H1 (cell line): ENCODE data around the gene MBD5. TPM values are rescaled to one million over a fixed set of nuclear protein-coding genes. Genes with fewer than 3 reads are reported as not detected.

Experiments
- CTCF ChIA-PET: fragments of 300-600 bp; sonication (Branson Sonifier 250); formaldehyde crosslinking; loops from one replicate; lab custom pipeline; 2021; ENCODE audit not compliant: partially characterized antibody; lab: Charles Lee
- POLR2A ChIA-PET: fragments of 300-600 bp; sonication (Branson Sonifier 250); formaldehyde crosslinking; loops from one replicate; lab custom pipeline; 2021; ENCODE audit warnings: inconsistent platforms; ENCODE audit not compliant: partially characterized antibody; lab: Charles Lee
- DNase-seq, 2 experiments: peaks; one replicate each; pipeline versions ENCODE4 v3.0.0 to v3.0.0-alpha.2; 2010 to 2022; ENCODE audit warnings: low spot score in 2 of 2, low read depth in 1 of 2, mixed read lengths in 1 of 2
- FAIRE-seq: peaks from 2 replicates; lab custom pipeline; 2011; peaks lifted over from hg19 to GRCh38; lab: Jason Lieb, UNC
- H2AFZ ChIP-seq: 2 replicates; pipeline ENCODE4 v1.8.1; 2012; ENCODE audit warnings: low read length, inconsistent platforms
- H2AK5ac ChIP-seq: 2 replicates; pipeline ENCODE4 v1.6.1; 2013; ENCODE audit warnings: low read depth, low read length
- H2BK120ac ChIP-seq: replicated peaks from 2 replicates; pipeline ENCODE3; 2013; ENCODE audit warnings: low read depth, low read length, inconsistent platforms
- H2BK12ac ChIP-seq: 2 replicates; pipeline ENCODE4 v1.6.1; 2013; ENCODE audit warnings: low read depth, low read length
- H2BK15ac ChIP-seq: 2 replicates; pipeline ENCODE4 v1.6.1; 2013; ENCODE audit warnings: low read length
- H2BK20ac ChIP-seq: 2 replicates; pipeline ENCODE4 v1.6.1; 2013; ENCODE audit warnings: low read length
- H2BK5ac ChIP-seq: 2 replicates; pipeline ENCODE4 v1.6.1; 2013; ENCODE audit warnings: low read depth, low read length
- H3K14ac ChIP-seq: 2 replicates; pipeline ENCODE4 v1.6.1; 2013; ENCODE audit warnings: inconsistent platforms; ENCODE audit not compliant: insufficient read length
- H3K18ac ChIP-seq: 2 replicates; pipeline ENCODE4 v1.6.1; 2013; ENCODE audit warnings: low read length; ENCODE audit errors: extremely low read depth
- H3K23ac ChIP-seq: 2 replicates; pipeline ENCODE4 v1.6.1; 2013; ENCODE audit warnings: inconsistent platforms; ENCODE audit not compliant: insufficient read length
- H3K23me2 ChIP-seq: 2 replicates; pipeline ENCODE4 v1.6.1; 2013; ENCODE audit warnings: low read depth, low read length
- H3K27ac ChIP-seq: 2 replicates; pipeline ENCODE4 v1.6.1; 2011; ENCODE audit warnings: low read depth, low read length, inconsistent platforms
- H3K27me3 ChIP-seq, 4 experiments: replicated peaks in 1 of 4; 1 replicate in 1 of 4; 2 replicates in 3 of 4; pipeline versions ENCODE4 v1.6.1 to v1.8.1; 2011 to 2013; ENCODE audit warnings: low read length in 3 of 4, mild to moderate bottlenecking in 3 of 4, inconsistent platforms in 2 of 4, mixed read lengths in 2 of 4, moderate library complexity in 1 of 4; ENCODE audit not compliant: control insufficient read depth in 3 of 4, insufficient read depth in 3 of 4; ENCODE audit errors: extremely low read depth in 1 of 4
- H3K36me3 ChIP-seq, 4 experiments: 2 replicates each; pipeline versions ENCODE4 v1.6.1 to v1.8.1; 2011 to 2013; ENCODE audit warnings: mild to moderate bottlenecking in 4 of 4, low read length in 3 of 4, moderate library complexity in 2 of 4, control low read depth in 1 of 4, inconsistent platforms in 1 of 4; ENCODE audit not compliant: insufficient read depth in 4 of 4, control insufficient read depth in 2 of 4
- H3K4ac ChIP-seq: replicated peaks from 2 replicates; pipeline ENCODE3; 2013; ENCODE audit warnings: low read length, low read depth, mixed read lengths, inconsistent platforms; ENCODE audit not compliant: insufficient read length
- H3K4me1 ChIP-seq, 4 experiments: replicated peaks in 1 of 4; 1 replicate in 1 of 4; 2 replicates in 3 of 4; pipeline versions ENCODE4 v1.6.1 to v1.8.1; 2011 to 2013; ENCODE audit warnings: low read length in 3 of 4, inconsistent platforms in 2 of 4, mixed read lengths in 1 of 4; ENCODE audit not compliant: insufficient read depth in 4 of 4, control insufficient read depth in 3 of 4
- H3K4me2 ChIP-seq, 2 experiments: 2 replicates each; pipeline versions ENCODE4 v1.6.1 to v1.8.1; 2011 to 2013; ENCODE audit warnings: low read depth in 2 of 2, low read length in 2 of 2, control low read depth in 1 of 2, inconsistent platforms in 1 of 2, mild to moderate bottlenecking in 1 of 2; ENCODE audit not compliant: insufficient read depth in 1 of 2
- H3K4me3 ChIP-seq, 4 experiments: fragments of 200-600, 300-600 bp in 1 of 4; sonication (generic), shearing (Covaris generic), sonication (Bioruptor Twin) in 1 of 4; 2 replicates each; pipeline versions ENCODE4 v1.5.1 to v1.8.1; 2011 to 2016; ENCODE audit warnings: low read length in 4 of 4, low read depth in 3 of 4, control low read depth in 2 of 4, inconsistent platforms in 2 of 4, mild to moderate bottlenecking in 2 of 4, mixed read lengths in 1 of 4, moderate library complexity in 1 of 4; ENCODE audit not compliant: insufficient read depth in 2 of 4; ENCODE audit errors: extremely low read depth in 1 of 4
- H3K56ac ChIP-seq: replicated peaks from 2 replicates; pipeline ENCODE3; 2013; ENCODE audit warnings: low read depth, mild to moderate bottlenecking, mixed read lengths, low read length, inconsistent platforms; ENCODE audit not compliant: insufficient read length
- H3K79me1 ChIP-seq: 2 replicates; pipeline ENCODE4 v1.6.1; 2013; ENCODE audit warnings: low read depth, low read length, control low read depth
- H3K79me2 ChIP-seq, 2 experiments: 2 replicates each; pipeline versions ENCODE4 v1.6.1 to v1.8.1; 2012 to 2013; ENCODE audit warnings: low read length in 2 of 2, mild to moderate bottlenecking in 2 of 2, inconsistent platforms in 1 of 2; ENCODE audit not compliant: insufficient read depth in 2 of 2, control insufficient read depth in 1 of 2
- H3K9ac ChIP-seq, 4 experiments: replicated peaks in 1 of 4; 1 replicate in 1 of 4; 2 replicates in 3 of 4; pipeline versions ENCODE4 v1.6.1 to v1.8.1; 2011 to 2013; ENCODE audit warnings: low read depth in 3 of 4, low read length in 3 of 4, control low read depth in 2 of 4, mild to moderate bottlenecking in 2 of 4, moderate library complexity in 2 of 4, inconsistent platforms in 1 of 4; ENCODE audit errors: extremely low read depth in 1 of 4
- H3K9me3 ChIP-seq, 2 experiments: 2 replicates each; pipeline versions ENCODE4 v1.6.1 to v1.8.1; 2012 to 2013; ENCODE audit warnings: mild to moderate bottlenecking in 2 of 2, moderate library complexity in 2 of 2, control low read depth in 1 of 2, inconsistent platforms in 1 of 2, low read depth in 1 of 2, low read length in 1 of 2, mixed read lengths in 1 of 2; ENCODE audit not compliant: insufficient read depth in 2 of 2
- H4K20me1 ChIP-seq, 2 experiments: replicated peaks in 1 of 2; 2 replicates each; pipeline versions ENCODE3 to v1.8.1; 2011 to 2013; ENCODE audit warnings: inconsistent platforms in 2 of 2, low read length in 2 of 2, mild to moderate bottlenecking in 1 of 2; ENCODE audit not compliant: insufficient read depth in 2 of 2, control insufficient read depth in 1 of 2
- H4K5ac ChIP-seq: 2 replicates; pipeline ENCODE4 v1.6.1; 2013; ENCODE audit warnings: low read length, low read depth, mixed read lengths, inconsistent platforms; ENCODE audit not compliant: insufficient read length
- H4K8ac ChIP-seq: 2 replicates; pipeline ENCODE4 v1.8.0; 2013; ENCODE audit warnings: mild to moderate bottlenecking, moderate library complexity, low read length, inconsistent platforms; ENCODE audit not compliant: insufficient read depth; ENCODE audit errors: extremely low read depth
- H4K91ac ChIP-seq: replicated peaks from 2 replicates; pipeline ENCODE3; 2013; ENCODE audit warnings: low read length, mixed read lengths, inconsistent platforms; ENCODE audit not compliant: insufficient read length
- CBX5 ChIP-seq: fragments of 300-800, 300-1000 bp; sonication (generic); IDR thresholded peaks from 2 replicates; pipeline ENCODE4 v1.7.1; 2016; ENCODE audit warnings: antibody characterized with exemption, low read length, low read depth
- CTCF ChIP-seq, 3 experiments: IDR thresholded peaks; 1 replicate in 2 of 3; 2 replicates in 1 of 3; pipeline versions ENCODE4 v1.5.1 to v1.6.1; 2011; ENCODE audit warnings: low read length in 3 of 3, mild to moderate bottlenecking in 3 of 3, inconsistent platforms in 2 of 3, low read depth in 1 of 3, moderate library complexity in 1 of 3; ENCODE audit not compliant: insufficient read depth in 1 of 3; ENCODE audit errors: control extremely low read depth in 1 of 3
- E2F6 ChIP-seq: IDR thresholded peaks from 2 replicates; pipeline ENCODE4 v1.6.1; 2012; ENCODE audit warnings: inconsistent platforms
- HDAC6 ChIP-seq: IDR thresholded peaks from one replicate; pipeline ENCODE4 v1.7.1; 2012; ENCODE audit warnings: low read depth, mild to moderate bottlenecking, inconsistent platforms, low read length, moderate library complexity
- JUN ChIP-seq: IDR thresholded peaks from 2 replicates; pipeline ENCODE4 v1.6.1; 2011; ENCODE audit warnings: low read depth, mild to moderate bottlenecking, improper control_type of control experiment, low read length
- JUND ChIP-seq: IDR thresholded peaks from 2 replicates; pipeline ENCODE4 v1.6.1; 2011; ENCODE audit warnings: mild to moderate bottlenecking, improper control_type of control experiment, low read length
- TAF7 ChIP-seq: optimal IDR thresholded peaks from 2 replicates; pipeline ENCODE3; 2011; ENCODE audit warnings: low read depth, mild to moderate bottlenecking, inconsistent platforms, low read length, moderate library complexity, borderline replicate concordance
- YY1 ChIP-seq: IDR thresholded peaks from 2 replicates; pipeline ENCODE4 v1.6.1; 2011; ENCODE audit warnings: low read depth, mild to moderate bottlenecking, low read length
- ZNF274 ChIP-seq: IDR thresholded peaks from 2 replicates; pipeline ENCODE4 v1.7.0; 2012; ENCODE audit warnings: low read length, borderline replicate concordance; ENCODE audit errors: extremely low read depth
- WGBS, 2 experiments: shearing (Covaris generic) in 1 of 2; methylation state at CpG; one replicate each; pipeline versions ENCODE4 v1.1.6 to v1.1.7; 2013 to 2015; ENCODE audit warnings: low lambda C conversion rate in 2 of 2, mixed read lengths in 2 of 2, inconsistent platforms in 1 of 2, low coverage in 1 of 2, missing lambda C conversion rate in 1 of 2; ENCODE audit not compliant: insufficient replicate concordance in 2 of 2, insufficient coverage in 1 of 2, insufficient read length in 1 of 2; ENCODE audit errors: extremely low coverage in 1 of 2, missing lambda C conversion rate in 1 of 2; 5-methylcytosine and 5-hydroxymethylcytosine counted together
- polyA plus RNA-seq, 7 experiments: library from polyadenylated mRNA; depleted of rRNA in 3 of 7; stranded (reverse) in 5 of 7; unstranded in 2 of 7; fragments of >200 nt in 5 of 7; fragments of 200-250 nt in 2 of 7; gene quantifications; 1 replicate in 5 of 7; 2 replicates in 1 of 7; 4 replicates in 1 of 7; pipeline versions ENCODE4 v1.2.1 to v1.2.3, GENCODE V29; 2011 to 2013; ENCODE audit warnings: missing spikeins in 2 of 7, mixed read lengths in 2 of 7
- total RNA-seq: library from RNA; stranded (reverse); fragmentation: NEBNext Ultra II Directional; extraction: Animal tissue kit (Norgen Biotek cat#: 25700); gene quantifications from 2 replicates; pipeline ENCODE4 v1.2.1, GENCODE V29; 2021

Gene MBD5
- total and polyA plus RNA-seq, 2 of the 8 experiments (the other 6 are each of a cell fraction or from before 2014, with no cell fraction given) = 9.7 to 29.4 TPM

- H2BK12ac ChIP-seq = no peak overlapping the region
- H2BK120ac ChIP-seq = no peak overlapping the region
- FAIRE-seq = no peak
- DNase-seq = no peak
- H3K4me3 ChIP-seq = no peak overlapping the region
- H3K56ac ChIP-seq = no peak overlapping the region
- H2AFZ ChIP-seq = no peak overlapping the region
- no peaks in the 10 kb centered on the region for H4K20me1 ChIP-seq
- no peaks in the 10 kb centered on the region for H3K9me3 ChIP-seq
- H2BK20ac ChIP-seq = no peak overlapping the region
- no peak overlapping the region for H3K27ac ChIP-seq
- no peak overlapping the region for H4K8ac ChIP-seq
- no peak overlapping the region for H2BK5ac ChIP-seq
- CTCF ChIA-PET = interaction anchor here (1.2 kb wide), 1 partner anchor 8 kb away, joined by 8 read pairs; no protein-coding TSS in a partner anchor
- H4K91ac ChIP-seq = no peak overlapping the region
- no peak overlapping the region for H2BK15ac ChIP-seq
- peaks cover 0 to 7% (median 4%) of the 10 kb centered on the region in 4 experiments; a peak in 5 of 7 replicates for H3K4me1 ChIP-seq
- H3K27me3 ChIP-seq = no peaks in the 10 kb centered on the region
- no peaks in the 10 kb centered on the region for H3K79me1 ChIP-seq
- H3K36me3 ChIP-seq = no peaks in the 10 kb centered on the region
- no peak overlapping the region for H3K18ac ChIP-seq
- no peak overlapping the region for H2AK5ac ChIP-seq
- H3K14ac ChIP-seq = no peak overlapping the region
- H3K9ac ChIP-seq = no peak overlapping the region
- H3K4me2 ChIP-seq = no peak overlapping the region
- no peaks in the 10 kb centered on the region for H3K79me2 ChIP-seq
- H3K23ac ChIP-seq = no peak overlapping the region
- POLR2A ChIA-PET = interaction anchor here (1.3 kb wide), 1 partner anchor 21 kb away, joined by 3 read pairs; no protein-coding TSS in a partner anchor
- H4K5ac ChIP-seq = no peak overlapping the region
- no peak overlapping the region for H3K4ac ChIP-seq
- H3K23me2 ChIP-seq = peaks cover 2% of the 10 kb centered on the region; the same call in 1 of the 2 replicates
- 97% methylated on average over 2 of the region's 2 CpGs; no CpG with 5 or more reads in 1 of the 2 experiments for WGBS, 2 experiments
- TF ChIP-seq CTCF (IDR thresholded peaks at IDR 0.05; ENCODE audit: control extremely low read depth in 1 of 3, insufficient read depth in 1 of 3, low read depth in 1 of 3, low read length in 3 of 3) (no peak), ZNF274 (no peak), YY1 (no peak), CBX5 (no peak), E2F6 (no peak), HDAC6 (no peak), TAF7 (no peak), JUN (no peak), JUND (no peak)
Observed at GRCh38 chr2:148517296-148517695, 496.4 kb downstream of the MBD5 start.
